8988T (cell line): Measurements from ENCODE around the gene VCX.
"Not testable (repeated sequence)": the region's sequence is repeated elsewhere in the genome, so short reads cannot be mapped to it uniquely, and the experiment has no call there.

ENCODE experiments used
- DNase-seq: peaks from one replicate; pipeline ENCODE4 v3.0.0; 2011

The VCX gene

GRCh38 chrX:7842871-7843270, at the start of gene VCX:
TSS of gene VCX (plus strand) at chrX:7843171. CDS start at chrX:7843204, 33 bp downstream.
- not testable (repeated sequence) for DNase-seq

GRCh38 chrX:7798327-7798726, 44.6 kb upstream of the VCX start:
- no peak for DNase-seq

DNA sequence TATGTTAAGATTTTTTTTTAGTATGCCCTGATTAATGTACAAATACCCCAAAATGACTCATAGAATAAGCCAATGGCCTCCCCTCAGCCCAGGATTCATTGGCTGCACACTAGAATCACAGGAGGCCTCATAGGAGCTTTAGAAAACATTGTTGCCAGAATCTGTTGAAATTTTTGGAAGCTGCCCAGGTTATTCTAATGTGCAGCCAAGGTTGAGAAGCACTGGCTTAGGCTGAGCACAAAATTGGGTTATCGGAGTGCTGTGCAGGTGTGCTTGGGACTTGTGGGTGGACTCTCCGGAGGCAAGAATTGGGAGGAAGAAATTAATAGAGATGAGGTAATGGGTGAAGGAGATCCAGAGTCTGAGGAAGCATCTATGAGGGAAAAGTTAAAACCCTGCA, 41.3 kb upstream of the VCX start:
- DNase-seq: no peak

GRCh38 chrX:7815166-7815805, 27.7 kb upstream of the VCX start:
- DNase-seq: no peak

DNA sequence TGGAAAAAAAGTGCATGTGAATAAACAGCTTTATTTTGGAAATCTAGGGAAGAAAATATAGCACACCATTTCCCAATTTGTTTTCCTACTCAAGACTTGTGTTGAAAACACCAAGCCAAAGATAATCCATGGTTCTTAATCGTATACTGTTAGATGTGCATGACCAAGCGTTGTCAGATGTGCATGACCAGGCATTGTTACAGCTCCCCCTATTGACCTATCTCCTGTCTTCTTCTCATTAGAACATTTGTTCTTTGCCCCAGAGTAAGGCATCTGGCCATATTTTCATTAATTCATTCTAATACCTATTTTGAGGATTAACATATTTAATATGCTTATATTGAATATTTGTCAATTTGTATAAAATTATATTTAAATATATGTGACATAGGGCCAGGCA, 14.4 kb upstream of the VCX start:
- DNase-seq: no peak

DNA sequence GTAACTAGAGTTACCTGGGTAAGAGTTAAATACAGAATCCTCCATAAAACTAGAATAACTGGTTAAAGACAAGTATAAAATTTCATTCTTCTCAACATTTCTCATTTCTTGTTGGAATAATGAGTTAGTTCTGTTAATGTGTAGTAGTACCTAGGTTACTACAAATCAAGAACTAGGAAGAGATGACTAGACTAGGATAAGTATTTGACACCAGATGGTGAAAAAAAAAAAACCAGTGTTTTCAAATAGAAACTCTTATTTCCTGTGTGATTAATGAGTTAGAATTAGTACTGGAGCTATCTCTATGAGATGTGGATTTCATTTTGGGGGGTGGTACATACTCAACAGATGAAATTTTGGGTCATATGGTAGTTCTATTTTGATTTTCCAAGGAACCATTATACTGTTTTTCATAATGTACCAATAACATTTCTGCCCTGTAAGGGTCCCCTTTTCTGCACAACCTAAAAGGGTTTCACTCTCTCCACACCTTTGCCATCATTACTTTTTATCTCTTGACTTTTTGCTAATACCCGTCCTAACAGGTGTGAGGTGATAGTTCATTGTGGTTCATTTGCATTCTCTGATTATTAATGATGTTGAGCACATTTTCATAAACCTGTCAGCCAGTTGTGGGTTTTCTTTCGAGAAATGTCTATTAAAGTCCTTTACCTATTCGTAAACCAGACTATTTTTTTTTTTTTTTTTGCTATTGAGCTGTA, 1.7 kb upstream of the VCX start:
- no peak for DNase-seq

GRCh38 chrX:7852166-7852565, 9.2 kb downstream of the VCX start:
- no peak for DNase-seq

- DNase-seq: no peak
Observed at GRCh38 chrX:7872042-7872441, 29.1 kb downstream of the VCX start.

- no peak for DNase-seq
Observed at GRCh38 chrX:7876957-7877356, 34.0 kb downstream of the VCX start.

- no peak for DNase-seq
Observed at GRCh38 chrX:7889135-7889534, 46.2 kb downstream of the VCX start.

DNA sequence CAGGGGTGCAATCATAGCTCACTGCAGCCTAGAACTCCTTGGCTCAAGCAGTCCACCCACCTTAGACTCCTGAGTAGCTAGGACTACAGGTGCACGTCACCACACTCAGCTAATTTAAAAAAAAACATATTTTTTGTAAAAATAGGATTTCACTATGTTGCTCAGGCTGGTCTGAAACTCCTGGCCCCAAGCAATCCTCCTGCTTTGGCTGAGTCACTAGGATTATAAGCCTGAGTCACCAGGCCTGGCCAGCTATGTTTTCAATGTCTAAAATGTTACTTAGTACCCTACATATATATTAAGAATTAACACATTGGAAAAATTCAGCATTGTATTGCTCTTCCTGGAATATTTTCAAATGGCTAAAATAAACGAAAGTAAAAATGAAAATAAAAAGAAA, 46.7 kb downstream of the VCX start:
- DNase-seq: no peak

DNA sequence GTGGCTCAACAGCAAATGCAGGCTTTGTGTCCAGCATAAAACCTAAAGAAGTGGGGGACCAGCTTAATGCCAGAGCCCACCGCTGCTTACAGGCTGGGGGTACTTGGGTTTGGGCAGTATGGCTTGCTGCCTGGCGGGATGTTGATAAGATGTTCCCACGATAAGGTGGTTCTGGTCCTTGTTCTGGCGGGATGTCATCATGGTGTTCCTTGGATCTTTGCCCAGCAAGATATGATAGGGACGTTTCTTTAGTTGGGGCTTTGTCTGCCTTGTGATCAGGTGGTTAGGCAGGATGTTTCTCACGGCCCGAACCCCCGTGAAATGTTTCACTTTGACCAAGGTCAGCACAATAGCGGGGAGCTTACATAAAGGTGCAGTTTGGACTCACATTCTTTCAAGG, 49.0 kb downstream of the VCX start:
- no peak for DNase-seq
